Measurements from ENCODE around the gene ZNFX1.

Gene ZNFX1

GRCh38 chr20:49247169-49247723, 30.6 kb downstream of the ZNFX1 start:
- DNase-seq, result no peak

- DNase-seq, result peak; percentile 45
Measured at GRCh38 chr20:49245921-49246740, 31.7 kb downstream of the ZNFX1 start.

- DNase-seq, result peak; percentile 2
Measured at GRCh38 chr20:49237531-49237930, 40.3 kb downstream of the ZNFX1 start.

- DNase-seq, result no peak
Measured at GRCh38 chr20:49236301-49236700, 41.6 kb downstream of the ZNFX1 start.

GRCh38 chr20:49234831-49235230, 43.0 kb downstream of the ZNFX1 start:
- no peak for DNase-seq

GRCh38 chr20:49233226-49233625, 44.6 kb downstream of the ZNFX1 start:
- DNase-seq, result no peak

- DNase-seq, result no peak
Measured at GRCh38 chr20:49231471-49231870, 46.4 kb downstream of the ZNFX1 start.

GRCh38 chr20:49230561-49231133, 47.2 kb downstream of the ZNFX1 start:
- DNase-seq, result peak; percentile 30

GRCh38 chr20:49230021-49230420, 47.8 kb downstream of the ZNFX1 start:
- peak; percentile 33 for DNase-seq

GRCh38 chr20:49229381-49229780, 48.5 kb downstream of the ZNFX1 start:
- no peak for DNase-seq

GRCh38 chr20:49228676-49229075, 49.2 kb downstream of the ZNFX1 start:
- DNase-seq, result peak; percentile 19

- DNase-seq, result no peak
Measured at GRCh38 chr20:49225896-49226295, 52.0 kb downstream of the ZNFX1 start.

GRCh38 chr20:49219924-49220831, 57.7 kb downstream of the ZNFX1 start:
- no peak for DNase-seq

- peak; percentile 97 for DNase-seq
Measured at GRCh38 chr20:49219091-49219923, 58.5 kb downstream of the ZNFX1 start, which contains the start of gene DDX27. TSS of gene DDX27 (plus strand) at chr20:49219416. CDS start at chr20:49219449, 33 bp downstream.

GRCh38 chr20:49218739-49219090, 59.1 kb downstream of the ZNFX1 start:
- peak; percentile 20 for DNase-seq

GRCh38 chr20:49216991-49217578, 60.8 kb downstream of the ZNFX1 start:
- peak; percentile 85 for DNase-seq

GRCh38 chr20:49215232-49215631, 62.6 kb downstream of the ZNFX1 start:
- DNase-seq, result no peak

- no peak for DNase-seq
Measured at GRCh38 chr20:49214571-49214970, 63.3 kb downstream of the ZNFX1 start.

GRCh38 chr20:49210757-49211110, 67.1 kb downstream of the ZNFX1 start:
- no peak for DNase-seq

- no peak for DNase-seq
Measured at GRCh38 chr20:49210101-49210756, 67.6 kb downstream of the ZNFX1 start.

GRCh38 chr20:49207076-49207475, 70.8 kb downstream of the ZNFX1 start:
- DNase-seq, result peak; percentile 7
